ENCODE measurements around the gene PTOV1. TPM values are rescaled to one million over a fixed set of nuclear protein-coding genes. Genes with fewer than 3 reads are reported as not detected.
A peak's percentile ranks its signal among the peaks of the same experiment; 100 is the strongest.

PTOV1 gene
- total and polyA plus RNA-seq, 5 experiments from 2014 or later = 42.9 to 186 (median 67.4) TPM

- POLR2A ChIA-PET = interaction anchor here (0.6 to 2.2 kb wide), 5 partner anchors 57 to 587 kb away, joined by 3 to 8 read pairs (median 3); partner anchors contain the start of genes AKT1S1, ATF5 and TBC1D17
- peaks cover 21 to 48% (median 45%) of the 10 kb centered on the region in 4 donors for H3K4me1 Mint-ChIP-seq
- ATAC-seq (peak; percentile 23 to 42), DNase-seq (peak in 8 of 10 donors; percentile 27 to 75 (median 48))
- H3K27ac Mint-ChIP-seq = peak overlapping the region; percentile 74 to 93 (median 90)
- H3K9me3 Mint-ChIP-seq = no peaks in the 10 kb centered on the region
- peak overlapping the region; percentile 83 to 95 (median 90) for H3K4me3 Mint-ChIP-seq
- H3K27me3 Mint-ChIP-seq = no peaks in the 10 kb centered on the region
- peaks cover 0 to 5% (median 0%) of the 10 kb centered on the region in 3 donors for H3K36me3 Mint-ChIP-seq
These were observed 41.6 kb upstream of the PTOV1 start for GRCh38 chr19:49809160-49809940.

GRCh38 chr19:49809941-49810389 lies 41.0 kb upstream of the PTOV1 start:
- ATAC-seq (no peak), DNase-seq (no peak)
- Mint-ChIP-seq H3K9me3 (no peaks in the 10 kb centered on the region), H3K4me1 (peaks cover 21 to 50% (median 47%) of the 10 kb centered on the region in 4 donors), H3K4me3 (peak overlapping the region; percentile 57 to 95 (median 88)), H3K27ac (peak overlapping the region in 8 of 10 donors; percentile 40 to 93 (median 80)), H3K27me3 (no peaks in the 10 kb centered on the region), H3K36me3 (peaks cover 0 to 5% (median 0%) of the 10 kb centered on the region in 3 donors)
- POLR2A ChIA-PET = interaction anchor here (0.8 to 2.2 kb wide), 7 partner anchors 41 to 229 kb away, joined by 3 to 8 read pairs (median 3); partner anchors contain the start of genes AKT1S1, PRRG2, PTOV1 and TBC1D17

- Mint-ChIP-seq H3K9me3 (no peaks in the 10 kb centered on the region), H3K4me1 (peaks cover 19 to 48% (median 45%) of the 10 kb centered on the region in 4 donors), H3K27me3 (no peaks in the 10 kb centered on the region), H3K4me3 (peak overlapping the region in 7 of 10 donors; percentile 14 to 95 (median 63)), H3K36me3 (peaks cover 0 to 1% (median 0%) of the 10 kb centered on the region in 3 donors), H3K27ac (peak overlapping the region in 5 of 10 donors; percentile 20 to 100 (median 90))
- DNase-seq (no peak), ATAC-seq (no peak)
- POLR2A ChIA-PET = interaction anchor here (1.5 kb wide), 1 partner anchor 58 kb away, joined by 4 read pairs; no protein-coding TSS in a partner anchor
These were observed 39.6 kb upstream of the PTOV1 start for GRCh38 chr19:49811328-49811727.

- no peak for ATAC-seq
- POLR2A ChIA-PET = interaction anchor here (0.8 to 3.0 kb wide), 7 partner anchors 38 to 337 kb away, joined by 3 to 30 read pairs (median 18); partner anchors contain the start of genes AKT1S1, AP2A1, PTOV1 and TBC1D17
- Mint-ChIP-seq H3K9me3 (no peaks in the 10 kb centered on the region), H3K27me3 (no peaks in the 10 kb centered on the region), H3K36me3 (no peaks in the 10 kb centered on the region), H3K27ac (peak overlapping the region; percentile 97 to 100 (median 99)), H3K4me1 (peaks cover 18 to 49% (median 46%) of the 10 kb centered on the region in 4 donors), H3K4me3 (peak overlapping the region; percentile 88 to 96 (median 94))
- DNase-seq = peak in 1 of 10 donors; percentile 17
These were observed 38.4 kb upstream of the PTOV1 start for GRCh38 chr19:49812452-49812996.

GRCh38 chr19:49812997-49813861 lies 37.7 kb upstream of the PTOV1 start, which contains the start of gene FUZ:
TSS of gene FUZ (minus strand) at chr19:49813292. CDS start at chr19:49813106, 186 bp downstream.
- peaks cover 19 to 48% (median 43%) of the 10 kb centered on the region in 4 donors for H3K4me1 Mint-ChIP-seq

GRCh38 chr19:49814010-49814409 lies 36.9 kb upstream of the PTOV1 start:
- ATAC-seq (no peak), DNase-seq (no peak)
- Mint-ChIP-seq H3K4me1 (peaks cover 17 to 46% (median 42%) of the 10 kb centered on the region in 4 donors), H3K27me3 (peaks cover 0 to 2% (median 0%) of the 10 kb centered on the region in 5 donors), H3K4me3 (peak overlapping the region; percentile 19 to 96 (median 94)), H3K9me3 (no peaks in the 10 kb centered on the region), H3K36me3 (no peaks in the 10 kb centered on the region), H3K27ac (peak overlapping the region; percentile 84 to 100 (median 98))
- POLR2A ChIA-PET = interaction anchor here (0.7 to 3.0 kb wide), 9 partner anchors 21 to 544 kb away, joined by 3 to 30 read pairs (median 17); partner anchors contain the start of genes AKT1S1, AP2A1, PTOV1 and TBC1D17

More at GRCh38 chr19:49812997-49813861, 37.7 kb upstream of the PTOV1 start, which contains the start of gene FUZ:
- peak; percentile 55 to 66 for ATAC-seq
- H3K27ac Mint-ChIP-seq = peak within 1 kb of the TSS; percentile 97 to 100 (median 99)
- H3K27me3 Mint-ChIP-seq = peaks cover 0 to 2% (median 0%) of the 10 kb centered on the region in 5 donors
- H3K4me3 Mint-ChIP-seq = peak within 1 kb of the TSS; percentile 88 to 96 (median 94)
- POLR2A ChIA-PET = interaction anchor here (0.8 to 3.0 kb wide), 9 partner anchors 22 to 545 kb away, joined by 3 to 30 read pairs (median 17); partner anchors contain the start of genes AKT1S1, AP2A1, PTOV1 and TBC1D17
- H3K9me3 Mint-ChIP-seq = no peaks in the 10 kb centered on the region
- DNase-seq = peak; percentile 73 to 98 (median 93)
- H3K36me3 Mint-ChIP-seq = no peaks in the 10 kb centered on the region

GRCh38 chr19:49816590-49816989 lies 34.4 kb upstream of the PTOV1 start:
- H3K9me3 Mint-ChIP-seq = no peaks in the 10 kb centered on the region
- ATAC-seq = no peak
- POLR2A ChIA-PET = interaction anchor here (1.6 to 1.9 kb wide), 2 partner anchors 48 to 61 kb away, joined by 4 to 5 read pairs; partner anchors contain the start of genes AKT1S1 and TBC1D17
- peaks cover 0 to 2% (median 0%) of the 10 kb centered on the region in 5 donors for H3K27me3 Mint-ChIP-seq
- H3K4me3 Mint-ChIP-seq = peak overlapping the region in 1 of 10 donors; percentile 24
- peaks cover 0 to 4% (median 0%) of the 10 kb centered on the region in 3 donors for H3K36me3 Mint-ChIP-seq
- no peak for DNase-seq
- H3K4me1 Mint-ChIP-seq = peaks cover 18 to 52% (median 43%) of the 10 kb centered on the region in 4 donors
- peak overlapping the region in 5 of 10 donors; percentile 36 to 100 (median 100) for H3K27ac Mint-ChIP-seq

GRCh38 chr19:49817964-49818648 lies 32.9 kb upstream of the PTOV1 start, which contains the start of gene MED25:
TSS of gene MED25 (plus strand) at chr19:49818289. CDS start at chr19:49818342, 53 bp downstream.
- Mint-ChIP-seq H3K36me3 (peaks cover 0 to 6% (median 0%) of the 10 kb centered on the region in 3 donors), H3K4me1 (peaks cover 11 to 40% (median 32%) of the 10 kb centered on the region in 4 donors), H3K27me3 (peaks cover 0 to 2% (median 0%) of the 10 kb centered on the region in 5 donors), H3K4me3 (peak within 1 kb of the TSS; percentile 94 to 100 (median 99)), H3K27ac (peak within 1 kb of the TSS; percentile 98 to 100 (median 100)), H3K9me3 (no peaks in the 10 kb centered on the region)
- peak; percentile 55 for ATAC-seq
- POLR2A ChIA-PET = interaction anchor here (0.9 to 2.6 kb wide), 7 partner anchors 32 to 207 kb away, joined by 3 to 25 read pairs (median 14); partner anchors contain the start of genes AKT1S1, NUP62, PTOV1 and TBC1D17
- peak; percentile 81 to 98 (median 89) for DNase-seq

- H3K9me3 Mint-ChIP-seq = no peaks in the 10 kb centered on the region
- no peak for ATAC-seq
These were observed 32.1 kb upstream of the PTOV1 start for GRCh38 chr19:49818649-49819370.

More at GRCh38 chr19:49818649-49819370, 32.1 kb upstream of the PTOV1 start:
- peaks cover 0 to 2% (median 0%) of the 10 kb centered on the region in 5 donors for H3K27me3 Mint-ChIP-seq
- H3K36me3 Mint-ChIP-seq = peaks cover 0 to 9% (median 4%) of the 10 kb centered on the region in 3 donors
- H3K4me1 Mint-ChIP-seq = peaks cover 9 to 36% (median 30%) of the 10 kb centered on the region in 4 donors
- H3K4me3 Mint-ChIP-seq = peak overlapping the region; percentile 94 to 100 (median 99)
- peak overlapping the region; percentile 91 to 100 (median 100) for H3K27ac Mint-ChIP-seq
- DNase-seq = peak in 1 of 10 donors; percentile 64
- POLR2A ChIA-PET = interaction anchor here (0.6 to 2.6 kb wide), 6 partner anchors 30 to 1313 kb away, joined by 3 to 25 read pairs (median 15); partner anchors contain the start of genes AKT1S1, PTOV1 and TBC1D17
